HG02571 (cell line): ENCODE data around the gene CPT1C.

ENCODE experiments used
- ATAC-seq: cut with Tn5 transposase; IDR thresholded peaks from one replicate; pipeline ENCODE4 v1.9.1; 2021; ENCODE audit warnings: mild to moderate bottlenecking, moderate library complexity; ENCODE audit not compliant: unreplicated experiment

Gene CPT1C

GRCh38 chr19:49660338-49660961, 30.5 kb upstream of the CPT1C start:
- no peak for ATAC-seq

GRCh38 chr19:49662011-49662410, 28.9 kb upstream of the CPT1C start:
- no peak for ATAC-seq

GRCh38 chr19:49663224-49663623, 27.7 kb upstream of the CPT1C start:
- no peak for ATAC-seq

GRCh38 chr19:49664171-49665035, 26.5 kb upstream of the CPT1C start:
- ATAC-seq = no peak

GRCh38 chr19:49665036-49665350, 25.9 kb upstream of the CPT1C start:
- no peak for ATAC-seq

GRCh38 chr19:49665351-49666119, 25.4 kb upstream of the CPT1C start, which contains the start of the genes BCL2L12 and IRF3:
BCL2L12 (plus strand) TSS chr19:49665933; CDS start chr19:49666693, 760 bp downstream.
IRF3 (minus strand) TSS chr19:49665857; CDS start chr19:49664838, 1,019 bp downstream.
- ATAC-seq = peak; percentile 90

GRCh38 chr19:49666120-49666444, 24.8 kb upstream of the CPT1C start:
- ATAC-seq = no peak

GRCh38 chr19:49667473-49667872, 23.4 kb upstream of the CPT1C start:
- ATAC-seq = no peak

- no peak for ATAC-seq
These were observed 21.4 kb upstream of the CPT1C start for GRCh38 chr19:49669516-49669915.

- no peak for ATAC-seq
These were observed 18.6 kb upstream of the CPT1C start for GRCh38 chr19:49672131-49672919.

GRCh38 chr19:49676136-49676783, 14.7 kb upstream of the CPT1C start:
- ATAC-seq = no peak

GRCh38 chr19:49676784-49677230, 14.1 kb upstream of the CPT1C start:
- ATAC-seq = peak; percentile 61

- ATAC-seq = no peak
These were observed 13.6 kb upstream of the CPT1C start, which contains the start of gene PRMT1 for GRCh38 chr19:49677231-49677900. PRMT1 (plus strand) TSS chr19:49677271; CDS start chr19:49677281, 10 bp downstream.

- no peak for ATAC-seq
These were observed 12.8 kb upstream of the CPT1C start for GRCh38 chr19:49677901-49678674.

GRCh38 chr19:49678985-49679770, 11.7 kb upstream of the CPT1C start:
- no peak for ATAC-seq

GRCh38 chr19:49679771-49680413, 11.0 kb upstream of the CPT1C start:
- ATAC-seq = no peak
